ENCODE data around the gene GPR156. TPM values are rescaled to one million over a fixed set of nuclear protein-coding genes. Genes with fewer than 3 reads are reported as not detected.
A peak's percentile ranks its signal among the peaks of the same experiment; 100 is the strongest.

Gene GPR156
- total RNA-seq (10 to 100 TPM in 1 of 2 donors, 1 to 10 TPM in 1; 5.5 to 12.7 TPM), polyA plus RNA-seq (ENCODE audit: insufficient read depth, low read depth, low replicate concordance) (7.3 TPM)
- long read RNA-seq, donor 1: 0 reads
- long read RNA-seq, donor 2: 0 reads

DNA sequence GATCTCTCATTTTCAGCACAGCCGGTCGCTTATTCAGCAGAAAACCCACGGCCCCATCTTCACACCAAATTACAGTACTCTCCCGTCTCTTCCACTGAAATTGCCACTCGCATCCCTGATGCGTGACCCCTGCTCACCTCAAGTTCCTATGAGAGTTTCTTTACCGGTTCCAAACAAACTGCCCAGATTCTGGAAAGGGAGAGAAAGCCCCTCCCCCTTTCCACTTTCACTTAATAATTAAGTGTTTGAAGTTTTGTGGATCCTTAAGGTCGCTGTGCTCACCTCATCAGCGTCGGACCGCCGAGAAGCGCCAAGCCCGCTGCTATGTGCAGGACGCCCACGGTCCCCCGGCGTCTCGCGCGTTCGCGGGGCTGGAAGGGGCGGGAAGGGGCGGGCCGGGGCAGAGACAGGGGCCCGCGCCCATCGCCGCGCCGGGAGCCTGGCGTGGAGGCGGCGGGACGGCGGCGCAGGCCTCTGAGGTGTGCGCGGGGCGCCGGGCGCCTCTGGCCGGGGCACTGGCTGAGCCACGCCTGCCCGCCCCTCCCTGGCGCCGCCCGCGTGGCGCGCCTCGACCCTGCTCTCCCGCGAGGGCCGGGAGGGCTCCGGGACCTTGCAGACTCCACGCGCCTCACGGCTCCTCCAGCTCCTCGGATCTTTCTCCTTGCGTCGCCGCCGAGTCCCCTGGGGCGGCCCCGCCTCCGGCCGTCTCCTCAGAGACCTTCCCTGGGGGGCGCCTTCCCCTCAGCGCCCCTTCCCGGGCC lies at the start of gene GPR156:
GPR156 (minus strand) TSS at position 476 of the 761 bp plus-strand sequence. CDS start 41,124 bp downstream, outside the sequence.
- Histone ChIP-seq H3K36me3 (ENCODE audit: low read depth, missing control alignments) (no peaks in the 10 kb centered on the region), H3K4me1 (peaks cover 6% of the 10 kb centered on the region), H3K27ac (peak within 1 kb of the TSS in 1 of 2 donors; percentile 24), H3K4me3 (peak within 1 kb of the TSS; percentile 58 to 62), H3K9me3 (no peaks in the 10 kb centered on the region), H3K27me3 (no peaks in the 10 kb centered on the region)
- intact Hi-C loops (cut with DNase I; ENCODE audit: low total_unique reads): no loop called here
- peak; percentile 22 for DNase-seq
- TF ChIP-seq, protein P1, sequence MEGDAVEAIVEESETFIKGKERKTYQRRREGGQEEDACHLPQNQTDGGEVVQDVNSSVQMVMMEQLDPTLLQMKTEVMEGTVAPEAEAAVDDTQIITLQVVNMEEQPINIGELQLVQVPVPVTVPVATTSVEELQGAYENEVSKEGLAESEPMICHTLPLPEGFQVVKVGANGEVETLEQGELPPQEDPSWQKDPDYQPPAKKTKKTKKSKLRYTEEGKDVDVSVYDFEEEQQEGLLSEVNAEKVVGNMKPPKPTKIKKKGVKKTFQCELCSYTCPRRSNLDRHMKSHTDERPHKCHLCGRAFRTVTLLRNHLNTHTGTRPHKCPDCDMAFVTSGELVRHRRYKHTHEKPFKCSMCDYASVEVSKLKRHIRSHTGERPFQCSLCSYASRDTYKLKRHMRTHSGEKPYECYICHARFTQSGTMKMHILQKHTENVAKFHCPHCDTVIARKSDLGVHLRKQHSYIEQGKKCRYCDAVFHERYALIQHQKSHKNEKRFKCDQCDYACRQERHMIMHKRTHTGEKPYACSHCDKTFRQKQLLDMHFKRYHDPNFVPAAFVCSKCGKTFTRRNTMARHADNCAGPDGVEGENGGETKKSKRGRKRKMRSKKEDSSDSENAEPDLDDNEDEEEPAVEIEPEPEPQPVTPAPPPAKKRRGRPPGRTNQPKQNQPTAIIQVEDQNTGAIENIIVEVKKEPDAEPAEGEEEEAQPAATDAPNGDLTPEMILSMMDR (IDR thresholded peaks at IDR 0.05): no peak
- no peak for TF ChIP-seq POLR2A (IDR thresholded peaks at IDR 0.05)
- WGBS, 2 donors: 5 to 8% methylated on average over 17 to 40 of the region's 72 CpGs

DNA sequence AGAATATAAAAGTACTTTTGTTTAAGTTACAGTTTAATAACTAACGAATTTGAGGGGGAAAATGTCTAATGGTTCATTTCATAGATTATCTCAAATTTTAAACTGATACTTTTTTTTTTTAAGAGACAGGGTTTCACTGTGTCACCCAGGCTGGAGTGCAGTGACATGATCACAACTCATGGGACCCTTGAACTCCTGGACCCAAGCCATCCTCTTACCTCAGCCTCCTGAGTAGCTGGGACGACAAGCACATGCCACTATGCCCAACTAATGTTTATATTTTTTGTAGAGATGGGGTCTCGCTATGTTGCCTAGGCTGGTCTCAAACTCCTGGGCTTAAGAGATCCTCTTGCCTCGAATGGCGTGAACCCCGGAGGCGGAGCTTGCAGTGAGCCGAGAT lies 47.6 kb upstream of the GPR156 start:
- no peak for DNase-seq
- H3K9me3 ChIP-seq: no peaks in the 10 kb centered on the region
- no peaks in the 10 kb centered on the region for H3K36me3 ChIP-seq (ENCODE audit: low read depth, missing control alignments)
- intact Hi-C loops (cut with DNase I; ENCODE audit: low total_unique reads): no loop called here
- TF ChIP-seq, protein P1 (IDR thresholded peaks at IDR 0.05): no peak
- no peak for TF ChIP-seq POLR2A (IDR thresholded peaks at IDR 0.05)
- no peaks in the 10 kb centered on the region for H3K27me3 ChIP-seq
- WGBS, 2 donors: 95 to 100% methylated on average over 8 of the region's 8 CpGs
- H3K4me1 ChIP-seq: no peaks in the 10 kb centered on the region
- H3K4me3 ChIP-seq: no peak overlapping the region
- no peak overlapping the region for H3K27ac ChIP-seq

DNA sequence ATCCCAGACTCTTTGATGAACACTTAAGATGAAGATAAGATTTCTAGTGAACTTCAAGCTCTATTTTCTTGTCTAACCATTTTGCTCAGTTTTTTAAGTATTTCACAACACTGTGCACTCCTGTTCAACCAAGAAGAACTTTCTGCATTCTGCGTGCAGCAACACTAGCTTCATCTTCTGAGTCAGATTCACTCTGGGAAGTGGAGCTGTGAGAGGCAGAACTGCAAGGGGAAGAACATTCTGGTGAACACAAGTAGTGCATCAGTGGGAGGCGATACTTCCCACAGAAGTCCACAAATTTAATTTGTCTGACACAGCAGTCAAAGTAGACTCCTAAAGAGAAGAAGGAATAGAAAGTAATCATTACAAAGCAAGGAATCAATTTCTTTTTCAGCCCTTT lies 46.1 kb upstream of the GPR156 start:
- H3K4me1 ChIP-seq: no peaks in the 10 kb centered on the region
- intact Hi-C loops (cut with DNase I; ENCODE audit: low total_unique reads): no loop called here
- no peaks in the 10 kb centered on the region for H3K9me3 ChIP-seq
- H3K36me3 ChIP-seq (ENCODE audit: low read depth, missing control alignments): no peaks in the 10 kb centered on the region
- no peak overlapping the region for H3K27ac ChIP-seq
- no peak for DNase-seq
- 94 to 95% methylated on average over 2 of the region's 2 CpGs for WGBS, 2 donors
- no peak overlapping the region for H3K4me3 ChIP-seq
- no peaks in the 10 kb centered on the region for H3K27me3 ChIP-seq
- TF ChIP-seq, protein P1 (IDR thresholded peaks at IDR 0.05): no peak
- no peak for TF ChIP-seq POLR2A (IDR thresholded peaks at IDR 0.05)

DNA sequence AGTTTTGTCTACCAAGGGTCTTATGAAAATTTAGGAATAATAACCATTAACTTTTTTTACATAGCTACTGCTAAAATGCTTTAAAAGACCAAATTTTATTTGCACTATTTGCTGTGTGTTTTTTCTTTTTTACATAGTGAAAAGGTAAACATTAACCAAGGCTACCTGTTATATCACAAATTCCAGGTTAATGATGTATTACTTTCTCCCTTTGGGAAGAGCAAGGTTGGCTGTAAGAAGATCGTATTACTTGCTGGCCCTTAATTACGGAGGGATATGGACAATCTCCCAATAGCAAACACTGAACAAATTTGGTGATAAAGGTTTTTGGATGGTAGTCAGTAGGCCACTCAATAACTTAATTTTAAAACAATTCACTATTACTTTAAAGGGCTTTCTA lies 41.8 kb upstream of the GPR156 start:
- Histone ChIP-seq H3K27me3 (no peaks in the 10 kb centered on the region), H3K4me3 (no peak overlapping the region), H3K27ac (no peak overlapping the region), H3K4me1 (no peaks in the 10 kb centered on the region), H3K9me3 (no peaks in the 10 kb centered on the region), H3K36me3 (ENCODE audit: low read depth, missing control alignments) (no peaks in the 10 kb centered on the region)
- 60 to 79% methylated on average over 2 of the region's 2 CpGs for WGBS, 2 donors
- no peak for DNase-seq
- intact Hi-C loops (cut with DNase I; ENCODE audit: low total_unique reads): no loop called here
- TF ChIP-seq, protein P1 (IDR thresholded peaks at IDR 0.05): no peak
- TF ChIP-seq POLR2A (IDR thresholded peaks at IDR 0.05): no peak

All from testis (tissue), 5 donors.